Stomach (tissue), 9 donors: ENCODE measurements around the gene SMIM24. TPM values are rescaled to one million over a fixed set of nuclear protein-coding genes. Genes with fewer than 3 reads are reported as not detected.

Experiments
- DNase-seq, 2 donors: peaks; one replicate each; pipeline versions ENCODE4 v3.0.0 to v3.0.0-alpha.2; 2013 to 2019
- H3K27ac ChIP-seq, 5 donors: fragments of 200-600 bp in 4 of 5; sonication (generic) in 4 of 5; one replicate each; pipeline ENCODE4 v1.5.1; 2013 to 2019; ENCODE audit warnings: mild to moderate bottlenecking in 1 of 5, moderate library complexity in 1 of 5
- H3K27me3 ChIP-seq, 3 donors: fragments of 200-600 bp; sonication (generic); one replicate each; pipeline ENCODE4 v1.5.1; 2017 to 2019; ENCODE audit warnings: mixed run types in 1 of 3
- H3K36me3 ChIP-seq, 4 donors: fragments of 200-600 bp; sonication (generic); 1 replicate in 3 of 4; 2 replicates in 1 of 4; pipeline ENCODE4 v1.5.1; 2016 to 2019
- H3K4me1 ChIP-seq, 4 donors: fragments of 200-600 bp; sonication (generic); one replicate each; pipeline ENCODE4 v1.5.1; 2016 to 2019
- H3K4me3 ChIP-seq, 4 donors: fragments of 200-600 bp; sonication (generic) in 3 of 4; one replicate each; pipeline ENCODE4 v1.5.1; 2016 to 2019; ENCODE audit warnings: mild to moderate bottlenecking in 1 of 4
- H3K9me3 ChIP-seq, 4 donors: fragments of 200-600 bp; sonication (generic); one replicate each; pipeline ENCODE4 v1.5.1; 2016 to 2019
- CTCF ChIP-seq, 7 experiments: fragments of 450-650 bp in 4 of 7; fragments of 200-600 bp in 3 of 7; sonication (generic) in 3 of 7; IDR thresholded peaks; one replicate each; pipeline ENCODE4 v1.5.1; 2016 to 2019; ENCODE audit warnings: antibody characterized with exemption in 7 of 7, control low read depth in 2 of 7, mild to moderate bottlenecking in 1 of 7
- EP300 ChIP-seq: sonication (generic); formaldehyde crosslinking; IDR thresholded peaks from one replicate; pipeline ENCODE4 v1.6.1; 2017; ENCODE audit warnings: antibody characterized with exemption
- POLR2A ChIP-seq, 4 donors: fragments of 450-650 bp; IDR thresholded peaks; one replicate each; pipeline ENCODE4 v1.6.1; 2016; ENCODE audit warnings: antibody characterized with exemption in 4 of 4, control low read depth in 2 of 4, mild to moderate bottlenecking in 1 of 4, moderate library complexity in 1 of 4
- POLR2AphosphoS5 ChIP-seq, 3 donors: sonication (generic); formaldehyde crosslinking; IDR thresholded peaks; one replicate each; pipeline ENCODE4 v1.6.1; 2016; ENCODE audit warnings: antibody characterized with exemption in 3 of 3
- WGBS, 5 donors: extraction: QIAGEN DNeasy Blood & Tissue Kit in 3 of 5; methylation state at CpG; one replicate each; pipeline versions ENCODE4 v1.1.5 to v1.1.7; 2013 to 2018; 5-methylcytosine and 5-hydroxymethylcytosine counted together
- intact Hi-C: fragments of 100-400 bp; cut with DNase I; formaldehyde crosslinking; loops from one replicate; pipeline ENCODE4 v1.15.1; 2023; ENCODE audit warnings: low total_unique reads
- polyA plus RNA-seq, 3 donors: library from polyadenylated mRNA; stranded (reverse); fragments of 200-250 nt; gene quantifications; one replicate each; pipeline ENCODE4 v1.2.3, GENCODE V29; 2013
- total RNA-seq, 5 donors: library from RNA; depleted of rRNA; stranded (reverse); fragments of >200 nt; gene quantifications; one replicate each; pipeline versions ENCODE4 v1.1.0 to v1.2.3, GENCODE V29; 2014 to 2016
- donor health status: healthy with polysubstance abuse.
- donor health status: Bipolar disorder and iron deficiency.
- donor health status: healthy.

Gene SMIM24
- total and polyA plus RNA-seq, 8 donors, result 1.4 to 178 (median 68.7) TPM; not detected in 1

DNA sequence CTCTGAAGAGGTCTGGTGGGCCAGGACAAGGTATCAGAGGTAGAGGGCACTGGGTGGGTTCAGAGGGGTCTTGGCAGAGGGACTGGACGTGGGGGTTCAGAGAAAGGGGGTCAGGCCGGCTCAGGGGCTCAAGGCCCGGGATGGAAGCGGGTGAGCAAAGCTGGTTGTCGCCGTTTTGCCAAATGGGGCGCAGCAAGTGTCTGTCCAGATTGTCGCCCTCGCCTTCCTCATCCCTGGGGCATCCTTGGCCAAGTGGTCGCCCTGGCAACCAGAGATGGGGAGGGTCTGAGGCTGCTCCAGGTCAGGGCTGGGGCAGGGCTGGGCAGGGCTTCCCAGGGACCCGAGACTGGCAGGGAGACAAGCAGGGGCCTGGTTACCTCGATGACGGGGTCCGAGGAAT lies 13.3 kb upstream of the SMIM24 start:
- intact Hi-C loops, result no loop called here
- H3K27ac ChIP-seq, result no peak overlapping the region
- no peak for DNase-seq
- H3K36me3 ChIP-seq, result peaks cover 32 to 86% (median 72%) of the 10 kb centered on the region in 4 donors
- TF ChIP-seq EP300 (no peak), CTCF (IDR thresholded peaks at IDR 0.05) (no peak), POLR2AphosphoS5 (IDR thresholded peaks at IDR 0.05) (no peak)
- H3K4me3 ChIP-seq, result no peak overlapping the region
- H3K27me3 ChIP-seq, result no peaks in the 10 kb centered on the region
- no peaks in the 10 kb centered on the region for H3K9me3 ChIP-seq
- peaks cover 0 to 10% (median 4%) of the 10 kb centered on the region in 4 donors for H3K4me1 ChIP-seq
- 89 to 98% (median 95%) methylated on average over 10 to 14 of the region's 14 CpGs for WGBS, 5 donors

GRCh38 chr19:3492919-3493318 lies 12.6 kb upstream of the SMIM24 start:
- H3K27me3 ChIP-seq, result no peaks in the 10 kb centered on the region
- H3K36me3 ChIP-seq, result peaks cover 32 to 84% (median 72%) of the 10 kb centered on the region in 4 donors
- H3K4me1 ChIP-seq, result peaks cover 0 to 6% (median 3%) of the 10 kb centered on the region in 4 donors
- 89 to 95% (median 93%) methylated on average over 16 of the region's 16 CpGs for WGBS, 5 donors
- H3K27ac ChIP-seq, result no peak overlapping the region
- intact Hi-C loops, result no loop called here
- DNase-seq, result no peak
- H3K9me3 ChIP-seq, result no peaks in the 10 kb centered on the region
- H3K4me3 ChIP-seq, result no peak overlapping the region
- TF ChIP-seq CTCF (IDR thresholded peaks at IDR 0.05) (no peak), POLR2AphosphoS5 (IDR thresholded peaks at IDR 0.05) (no peak), EP300 (no peak), POLR2A (IDR thresholded peaks at IDR 0.05) (no peak)

DNA sequence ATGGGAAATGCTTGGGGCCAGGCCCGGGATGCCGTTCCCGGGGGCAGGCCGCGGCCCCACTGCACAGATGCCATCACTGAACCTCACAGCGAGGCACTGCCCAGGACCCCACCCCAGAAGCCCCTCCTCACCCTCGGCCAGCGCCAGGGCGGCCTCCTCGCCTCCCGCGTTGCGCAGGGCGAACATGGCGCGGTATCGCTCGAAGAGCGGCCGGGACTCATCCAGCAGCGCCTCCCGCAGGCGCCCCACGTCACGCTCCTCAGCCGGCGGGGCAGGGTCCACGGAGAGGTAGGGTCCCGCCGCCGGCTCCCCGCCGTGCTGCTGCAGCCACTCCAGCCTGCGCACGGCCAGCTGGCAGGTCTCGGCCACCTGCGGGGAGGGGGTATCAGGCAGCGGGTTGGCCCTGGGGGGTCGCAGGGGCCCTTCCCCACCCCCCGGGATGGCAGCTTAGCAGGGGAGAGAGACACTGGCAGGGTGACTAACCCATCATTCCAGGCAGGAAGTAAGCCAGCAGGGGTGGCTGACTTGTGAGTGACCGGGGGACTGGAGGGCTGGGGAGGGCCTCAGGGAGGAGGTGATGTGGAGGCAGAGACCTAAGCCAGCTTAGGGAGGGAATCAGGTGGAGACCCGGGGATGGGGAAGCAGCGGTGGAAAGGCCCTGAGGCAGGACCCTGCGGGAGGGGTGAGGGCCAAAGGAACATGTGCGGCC lies 12.0 kb upstream of the SMIM24 start:
- Histone ChIP-seq H3K4me3 (no peak overlapping the region), H3K27me3 (no peaks in the 10 kb centered on the region), H3K4me1 (peaks cover 0 to 6% (median 0%) of the 10 kb centered on the region in 4 donors), H3K9me3 (no peaks in the 10 kb centered on the region), H3K27ac (no peak overlapping the region), H3K36me3 (peaks cover 32 to 78% (median 70%) of the 10 kb centered on the region in 4 donors)
- 93 to 97% (median 96%) methylated on average over 8 to 45 of the region's 45 CpGs for WGBS, 5 donors
- no peak for TF ChIP-seq EP300
- TF ChIP-seq CTCF (IDR thresholded peaks at IDR 0.05), result no peak
- TF ChIP-seq POLR2A (IDR thresholded peaks at IDR 0.05), result no peak
- TF ChIP-seq POLR2AphosphoS5 (IDR thresholded peaks at IDR 0.05), result no peak
- DNase-seq, result no peak
- intact Hi-C loops, result no loop called here

DNA sequence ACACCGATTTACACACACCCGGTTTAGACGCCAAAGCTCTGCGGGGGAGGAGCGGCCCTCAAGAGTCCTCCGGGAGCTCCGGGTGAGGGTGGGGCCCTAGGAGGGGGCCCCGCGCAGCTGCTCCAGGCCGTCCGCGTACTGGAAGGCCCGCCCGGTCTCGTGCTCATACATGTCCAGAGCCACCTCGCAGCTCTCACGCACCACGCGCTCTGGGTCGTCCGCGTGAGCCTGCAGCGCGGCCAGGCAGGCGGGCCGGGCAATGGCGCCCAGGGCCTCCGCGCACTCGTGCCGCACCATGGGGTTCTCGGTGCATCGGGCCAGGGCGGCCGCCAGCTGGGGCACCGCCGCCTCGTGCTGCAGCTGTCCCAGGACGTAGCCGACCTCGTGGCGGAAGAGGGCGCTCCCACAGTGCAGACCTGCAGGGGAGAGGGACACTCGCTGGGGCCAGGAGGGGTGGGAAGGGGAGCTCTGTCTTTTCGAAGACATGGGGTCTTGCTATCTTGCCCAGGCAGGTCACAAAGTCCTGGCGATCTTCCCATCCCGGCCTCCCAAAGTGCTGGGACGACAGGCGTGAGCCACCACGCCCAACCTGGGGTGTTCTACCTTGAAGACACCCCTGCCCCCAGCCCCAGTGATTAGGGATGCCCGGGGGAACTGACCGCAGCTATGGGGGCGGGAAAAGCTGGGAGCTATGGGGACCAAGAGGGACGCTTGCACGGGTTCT lies 11.2 kb upstream of the SMIM24 start:
- no peak overlapping the region for H3K27ac ChIP-seq
- no peak for DNase-seq
- no peaks in the 10 kb centered on the region for H3K9me3 ChIP-seq
- H3K4me1 ChIP-seq, result peaks cover 0 to 6% (median 0%) of the 10 kb centered on the region in 4 donors
- H3K4me3 ChIP-seq, result no peak overlapping the region
- H3K36me3 ChIP-seq, result peaks cover 32 to 71% (median 66%) of the 10 kb centered on the region in 4 donors
- H3K27me3 ChIP-seq, result no peaks in the 10 kb centered on the region
- 94 to 96% (median 95%) methylated on average over 34 to 55 of the region's 55 CpGs for WGBS, 5 donors
- TF ChIP-seq CTCF (IDR thresholded peaks at IDR 0.05) (no peak), EP300 (no peak), POLR2A (IDR thresholded peaks at IDR 0.05) (no peak), POLR2AphosphoS5 (IDR thresholded peaks at IDR 0.05) (no peak)
- intact Hi-C loops, result no loop called here
